GM19467 (cell line): ENCODE measurements around the gene KLHDC10.
"Not testable (repeated sequence)": the region's sequence is repeated elsewhere in the genome, so short reads cannot be mapped to it uniquely, and the experiment has no call there.

ENCODE experiments used
- ATAC-seq: cut with Tn5 transposase; IDR thresholded peaks from one replicate; pipeline ENCODE4 v1.9.1; 2021; ENCODE audit warnings: mild to moderate bottlenecking, moderate library complexity; ENCODE audit not compliant: unreplicated experiment

The KLHDC10 gene

GRCh38 chr7:130069978-130070860 lies at the start of gene KLHDC10:
KLHDC10 (plus strand) TSS chr7:130070534; CDS start chr7:130070644, 110 bp downstream.
- ATAC-seq = peak; percentile 96

GRCh38 chr7:130021105-130021834 lies 49.1 kb upstream of the KLHDC10 start:
- ATAC-seq = no peak

- no peak for ATAC-seq
These were observed 48.2 kb upstream of the KLHDC10 start for GRCh38 chr7:130022115-130022514.

GRCh38 chr7:130022623-130023175 lies 47.6 kb upstream of the KLHDC10 start:
- no peak for ATAC-seq

- ATAC-seq = no peak
These were observed 45.9 kb upstream of the KLHDC10 start for GRCh38 chr7:130024390-130024789.

- ATAC-seq = no peak
These were observed 37.6 kb upstream of the KLHDC10 start for GRCh38 chr7:130032698-130033097.

DNA sequence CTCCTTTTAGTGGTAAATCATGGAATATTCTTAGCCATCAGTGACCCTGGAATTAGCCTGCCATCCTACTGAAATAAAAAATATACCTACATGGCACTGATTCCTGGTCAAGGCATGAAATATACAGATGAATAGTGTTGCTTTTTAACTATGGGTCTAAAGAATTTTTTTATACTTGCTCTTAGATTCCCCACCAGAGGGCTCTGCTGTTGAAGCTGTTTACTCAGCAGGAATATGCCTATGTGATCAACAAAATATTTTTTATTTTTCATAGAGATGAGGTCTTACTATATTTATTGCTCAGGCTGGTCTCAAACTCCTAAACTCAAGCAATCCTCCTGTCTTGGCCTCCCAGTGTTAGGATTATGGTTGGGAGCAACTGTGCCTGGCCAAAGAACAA lies 32.6 kb upstream of the KLHDC10 start:
- ATAC-seq = no peak

GRCh38 chr7:130040576-130040975 lies 29.8 kb upstream of the KLHDC10 start:
- no peak for ATAC-seq

GRCh38 chr7:130047831-130048230 lies 22.5 kb upstream of the KLHDC10 start:
- ATAC-seq = no peak

- ATAC-seq = no peak
These were observed 21.4 kb upstream of the KLHDC10 start for GRCh38 chr7:130048906-130049305.

GRCh38 chr7:130052250-130052649 lies 18.1 kb upstream of the KLHDC10 start:
- not testable (repeated sequence) for ATAC-seq

DNA sequence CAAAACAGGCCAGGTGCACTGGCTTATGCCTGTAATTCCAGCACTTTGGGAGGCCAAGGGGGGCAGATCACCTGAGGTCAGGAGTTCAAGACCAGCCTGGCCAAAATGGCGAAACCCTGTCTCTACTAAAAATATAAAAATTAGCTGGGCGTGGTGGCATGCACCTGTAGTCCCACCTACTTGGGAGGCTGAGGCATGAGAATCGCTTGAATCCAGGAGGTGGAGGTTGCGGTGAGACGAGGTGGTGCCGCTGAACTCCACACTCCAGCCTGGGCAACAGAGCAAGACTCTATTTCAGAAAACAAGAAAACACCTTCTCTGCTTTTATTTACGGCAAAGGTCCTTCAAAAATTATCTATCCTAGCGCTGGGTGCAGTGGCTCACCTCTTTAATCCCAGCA lies 15.1 kb upstream of the KLHDC10 start:
- ATAC-seq = not testable (repeated sequence)

DNA sequence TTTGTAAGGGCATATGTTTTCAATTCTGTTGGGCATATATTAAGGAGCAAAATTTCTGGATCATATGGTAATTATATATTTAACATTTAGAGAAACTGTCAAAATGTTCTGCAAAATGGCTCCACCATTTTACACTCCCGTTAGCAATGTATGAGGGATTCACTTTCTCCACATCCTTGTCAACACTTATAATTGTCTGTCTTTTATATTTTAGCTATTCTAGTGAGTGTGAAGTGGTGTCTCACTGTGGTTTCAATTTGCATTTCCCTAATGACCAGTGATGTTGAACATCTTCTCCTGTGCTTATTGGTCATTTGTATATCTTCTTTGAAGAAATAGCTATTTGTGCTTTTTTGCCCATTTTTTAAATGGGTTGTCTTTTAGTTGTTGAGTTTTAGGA lies 8.1 kb upstream of the KLHDC10 start:
- no peak for ATAC-seq

DNA sequence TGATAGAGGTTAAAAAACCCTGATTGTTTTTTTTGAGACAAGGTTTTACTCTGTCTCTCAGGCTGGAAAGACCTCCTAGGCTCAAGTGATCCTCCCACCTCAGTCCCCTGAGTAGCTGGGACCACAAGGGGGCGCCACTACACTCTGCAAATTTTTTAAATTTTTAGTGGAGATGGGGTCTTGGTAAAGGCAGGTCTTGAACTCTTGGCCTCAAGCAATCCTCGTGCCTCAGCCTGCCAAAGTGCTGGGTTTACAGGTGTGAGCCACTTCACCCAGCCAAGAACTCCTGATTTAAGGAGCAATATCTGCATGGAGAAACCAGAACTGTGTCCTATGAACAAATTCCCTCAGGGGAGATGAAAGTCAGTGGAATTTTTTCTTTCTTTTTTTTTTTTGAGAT lies 7.3 kb upstream of the KLHDC10 start:
- no peak for ATAC-seq

- ATAC-seq = not testable (repeated sequence)
These were observed 5.8 kb upstream of the KLHDC10 start for GRCh38 chr7:130064580-130064926.

- no peak for ATAC-seq
These were observed 4.7 kb upstream of the KLHDC10 start for GRCh38 chr7:130065500-130066152.

DNA sequence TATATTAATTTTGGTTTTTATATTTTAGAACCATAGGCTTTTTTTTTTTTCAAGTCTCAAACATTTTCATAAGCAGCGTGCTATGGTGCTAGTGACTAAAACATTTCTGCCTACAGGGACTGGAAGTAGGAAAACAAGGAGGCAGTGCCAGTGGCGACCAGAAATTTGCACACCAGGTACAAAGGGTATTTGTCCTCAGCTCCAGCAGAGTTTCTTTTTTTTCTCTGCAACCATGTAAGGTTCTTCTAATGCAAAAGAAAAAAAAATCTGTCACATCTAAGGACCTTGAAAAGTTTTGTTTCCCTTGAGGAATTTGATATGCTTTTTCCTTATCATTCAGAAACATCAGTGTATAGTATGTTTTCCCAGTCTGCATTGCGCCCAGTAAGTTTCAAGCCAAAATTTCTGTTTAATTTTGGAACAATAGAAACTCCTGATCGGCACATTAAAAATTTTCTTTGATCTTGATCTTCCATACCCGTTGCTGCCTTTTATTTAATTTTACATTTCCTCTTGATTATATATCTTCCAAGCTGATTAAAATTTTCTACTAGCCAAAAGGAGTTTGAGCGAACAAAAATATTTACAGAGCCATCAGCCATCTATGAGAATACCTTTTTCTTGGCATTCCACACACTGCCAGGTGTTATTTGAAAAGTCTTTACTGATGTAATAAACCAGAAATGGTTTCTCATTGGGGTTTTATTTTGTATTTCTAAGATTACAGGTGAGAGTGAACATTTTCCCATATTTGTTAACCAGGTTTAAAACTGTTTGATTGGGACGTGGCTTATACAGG lies 956 bp upstream of the KLHDC10 start:
- ATAC-seq = no peak

GRCh38 chr7:130070861-130071622 lies 708 bp downstream of the KLHDC10 start:
- peak; percentile 7 for ATAC-seq

GRCh38 chr7:130071701-130072622 lies 1.6 kb downstream of the KLHDC10 start:
- ATAC-seq = no peak
